Thyroid gland (tissue), 4 donors: Measurements from ENCODE around the gene SIRT2.

Experiments
- POLR2A ChIP-seq, 2 donors: fragments of 450-650 bp; IDR thresholded peaks; one replicate each; pipeline ENCODE4 v1.6.1; 2017; ENCODE audit warnings: antibody characterized with exemption in 2 of 2, mild to moderate bottlenecking in 2 of 2, moderate library complexity in 1 of 2
- TF ChIP-seq, protein P1 (sequence below), 6 experiments: fragments of 200-600 bp in 3 of 6; fragments of 450-650 bp in 3 of 6; sonication (generic) in 3 of 6; IDR thresholded peaks; one replicate each; pipeline ENCODE4 v1.5.1; 2016 to 2019; ENCODE audit warnings: antibody characterized with exemption in 6 of 6, mild to moderate bottlenecking in 2 of 6, inconsistent platforms in 1 of 6, moderate library complexity in 1 of 6

DNA sequence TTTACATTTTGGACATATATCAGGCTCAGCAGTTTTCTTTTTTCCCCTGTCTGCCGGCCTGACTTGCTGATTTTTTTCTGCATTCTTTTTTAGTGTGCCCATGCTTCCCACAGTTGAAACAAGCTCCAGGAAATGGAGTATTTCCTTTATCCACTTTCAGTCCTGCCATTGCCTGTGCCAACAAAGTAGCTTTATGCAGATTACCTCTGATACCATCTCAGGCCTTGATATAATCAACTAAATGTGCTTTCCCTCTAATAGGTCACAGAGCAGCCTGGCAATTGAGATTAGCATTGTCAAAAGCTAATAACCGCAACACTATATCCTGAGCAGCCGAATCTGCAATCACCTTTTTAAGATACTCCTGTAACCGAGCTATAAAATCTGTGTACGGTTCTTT lies 40.5 kb upstream of the SIRT2 start:
- TF ChIP-seq, protein P1, sequence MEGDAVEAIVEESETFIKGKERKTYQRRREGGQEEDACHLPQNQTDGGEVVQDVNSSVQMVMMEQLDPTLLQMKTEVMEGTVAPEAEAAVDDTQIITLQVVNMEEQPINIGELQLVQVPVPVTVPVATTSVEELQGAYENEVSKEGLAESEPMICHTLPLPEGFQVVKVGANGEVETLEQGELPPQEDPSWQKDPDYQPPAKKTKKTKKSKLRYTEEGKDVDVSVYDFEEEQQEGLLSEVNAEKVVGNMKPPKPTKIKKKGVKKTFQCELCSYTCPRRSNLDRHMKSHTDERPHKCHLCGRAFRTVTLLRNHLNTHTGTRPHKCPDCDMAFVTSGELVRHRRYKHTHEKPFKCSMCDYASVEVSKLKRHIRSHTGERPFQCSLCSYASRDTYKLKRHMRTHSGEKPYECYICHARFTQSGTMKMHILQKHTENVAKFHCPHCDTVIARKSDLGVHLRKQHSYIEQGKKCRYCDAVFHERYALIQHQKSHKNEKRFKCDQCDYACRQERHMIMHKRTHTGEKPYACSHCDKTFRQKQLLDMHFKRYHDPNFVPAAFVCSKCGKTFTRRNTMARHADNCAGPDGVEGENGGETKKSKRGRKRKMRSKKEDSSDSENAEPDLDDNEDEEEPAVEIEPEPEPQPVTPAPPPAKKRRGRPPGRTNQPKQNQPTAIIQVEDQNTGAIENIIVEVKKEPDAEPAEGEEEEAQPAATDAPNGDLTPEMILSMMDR (IDR thresholded peaks at IDR 0.05), result no peak
- no peak for TF ChIP-seq POLR2A (IDR thresholded peaks at IDR 0.05)
